Measurements from ENCODE around the gene RYR2. TPM values are rescaled to one million over a fixed set of nuclear protein-coding genes. Genes with fewer than 3 reads are reported as not detected.

RYR2 gene
- total and polyA plus RNA-seq, 2 donors: 0.21 to 0.38 TPM

DNA sequence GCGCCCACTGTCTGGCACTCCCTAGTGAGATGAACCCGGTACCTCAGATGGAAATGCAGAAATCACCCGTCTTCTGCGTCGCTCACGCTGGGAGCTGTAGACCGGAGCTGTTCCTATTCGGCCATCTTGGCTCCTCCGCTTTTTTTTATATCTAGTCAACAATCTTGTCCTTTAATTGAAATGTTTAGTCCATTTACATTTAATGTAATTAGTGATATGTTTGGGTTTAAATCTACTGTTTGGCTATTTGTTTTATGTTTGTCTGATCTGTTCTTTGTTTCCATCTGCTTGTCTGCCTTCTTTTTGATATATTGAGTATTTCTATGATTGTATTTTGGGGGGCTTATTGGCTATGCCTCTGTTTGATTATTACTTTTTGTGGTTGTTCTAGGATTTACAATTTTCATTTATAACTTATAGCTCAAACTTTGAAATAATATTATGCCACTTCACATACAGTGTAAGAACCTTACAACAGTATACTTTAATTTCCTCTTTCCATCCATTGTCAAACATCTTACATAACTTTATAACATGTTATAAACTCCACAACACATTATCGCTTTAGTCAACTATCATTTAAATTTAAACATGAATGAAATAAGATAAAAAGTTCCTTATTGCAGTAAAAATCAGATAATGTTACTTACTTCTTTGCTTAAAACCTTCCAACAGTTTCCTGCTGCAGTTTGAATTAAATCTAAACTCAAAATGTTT lies 16.5 kb upstream of the RYR2 start:
- 95% methylated on average over 8 of the region's 10 CpGs for WGBS
- H3K9me3 ChIP-seq (ENCODE audit: control insufficient read depth in 2 of 2, insufficient read depth in 1 of 2, low read length in 1 of 2): no peaks in the 10 kb centered on the region
- DNase-seq (ENCODE audit: low read depth in 6 of 9, low spot score in 9 of 9): no peak
- no peak overlapping the region for H3K27ac ChIP-seq (ENCODE audit: low read depth in 1 of 2, low read length in 1 of 2)
- no peaks in the 10 kb centered on the region for H3K4me1 ChIP-seq (ENCODE audit: control insufficient read depth in 2 of 2, insufficient read depth in 2 of 2, low read length in 2 of 2)
- H3K36me3 ChIP-seq (ENCODE audit: control insufficient read depth in 2 of 2, insufficient read depth in 2 of 2, low read length in 1 of 2): no peaks in the 10 kb centered on the region
- H3K27me3 ChIP-seq (ENCODE audit: control insufficient read depth in 2 of 2, insufficient read depth in 1 of 2, low read length in 1 of 2): no peaks in the 10 kb centered on the region
- no peak overlapping the region for H3K4me3 ChIP-seq (ENCODE audit: low read length in 2 of 2)

DNA sequence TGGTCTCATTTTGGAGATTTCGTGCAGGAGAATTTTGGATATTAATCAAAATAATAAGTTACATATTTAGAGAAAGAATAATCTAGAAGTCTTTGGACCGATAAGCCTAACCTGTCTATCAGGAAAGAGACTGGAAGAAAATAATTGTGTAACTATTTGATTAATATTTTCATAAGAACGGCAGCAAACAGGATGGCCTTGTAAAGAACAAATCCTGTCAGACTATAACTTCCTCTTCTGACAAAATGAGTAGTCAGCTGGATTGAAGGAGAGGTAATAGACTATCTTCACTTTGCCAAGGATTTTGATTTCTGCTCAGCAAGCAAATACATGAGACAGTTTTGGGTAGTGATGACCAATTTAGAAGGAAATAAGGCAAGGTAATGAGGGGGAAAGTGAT lies 12.7 kb upstream of the RYR2 start:
- no peaks in the 10 kb centered on the region for H3K27me3 ChIP-seq (ENCODE audit: control insufficient read depth in 2 of 2, insufficient read depth in 1 of 2, low read length in 1 of 2)
- H3K36me3 ChIP-seq (ENCODE audit: control insufficient read depth in 2 of 2, insufficient read depth in 2 of 2, low read length in 1 of 2): no peaks in the 10 kb centered on the region
- no peak for DNase-seq (ENCODE audit: low read depth in 6 of 9, low spot score in 9 of 9)
- H3K4me3 ChIP-seq (ENCODE audit: low read length in 2 of 2): no peak overlapping the region
- 69% methylated on average over 3 of the region's 3 CpGs for WGBS
- no peak overlapping the region for H3K27ac ChIP-seq (ENCODE audit: low read depth in 1 of 2, low read length in 1 of 2)
- H3K9me3 ChIP-seq (ENCODE audit: control insufficient read depth in 2 of 2, insufficient read depth in 1 of 2, low read length in 1 of 2): no peaks in the 10 kb centered on the region
- H3K4me1 ChIP-seq (ENCODE audit: control insufficient read depth in 2 of 2, insufficient read depth in 2 of 2, low read length in 2 of 2): no peaks in the 10 kb centered on the region

DNA sequence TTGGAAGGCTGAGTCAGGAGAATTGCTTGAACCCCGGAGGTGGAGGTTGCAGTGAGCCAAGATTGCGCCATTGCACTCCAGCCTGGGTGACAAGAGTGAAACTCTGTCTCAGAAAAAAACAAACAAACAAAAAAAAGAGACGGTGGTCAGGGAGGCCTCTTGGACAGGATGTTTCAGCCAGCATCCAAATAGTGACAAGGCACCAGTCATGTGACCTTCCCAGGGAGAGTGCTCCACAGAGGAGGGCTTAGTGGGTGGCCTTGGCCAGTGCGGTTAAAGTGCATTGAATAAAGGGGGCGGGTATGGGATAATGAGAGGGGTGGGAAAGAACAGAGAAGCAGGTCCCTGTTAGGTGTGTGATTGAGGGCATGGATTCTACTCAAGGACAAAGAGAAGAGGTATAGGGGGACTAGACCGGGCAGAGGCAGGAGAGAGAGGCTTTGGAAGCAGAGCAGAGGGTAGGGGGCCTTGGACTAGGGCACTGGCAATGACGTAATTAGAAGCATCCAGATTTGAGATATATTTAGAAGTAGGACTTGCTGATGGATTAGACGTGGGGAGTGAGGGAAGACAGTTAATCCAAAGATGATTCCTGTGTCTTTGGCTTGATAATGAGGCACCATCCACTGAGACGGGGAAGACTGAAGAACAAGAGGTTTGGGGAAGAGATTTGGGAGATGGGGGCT lies 12.0 kb upstream of the RYR2 start:
- no peak overlapping the region for H3K27ac ChIP-seq (ENCODE audit: low read depth in 1 of 2, low read length in 1 of 2)
- no peaks in the 10 kb centered on the region for H3K4me1 ChIP-seq (ENCODE audit: control insufficient read depth in 2 of 2, insufficient read depth in 2 of 2, low read length in 2 of 2)
- no peaks in the 10 kb centered on the region for H3K9me3 ChIP-seq (ENCODE audit: control insufficient read depth in 2 of 2, insufficient read depth in 1 of 2, low read length in 1 of 2)
- H3K36me3 ChIP-seq (ENCODE audit: control insufficient read depth in 2 of 2, insufficient read depth in 2 of 2, low read length in 1 of 2): no peaks in the 10 kb centered on the region
- WGBS: 85% methylated on average over 9 of the region's 9 CpGs
- no peaks in the 10 kb centered on the region for H3K27me3 ChIP-seq (ENCODE audit: control insufficient read depth in 2 of 2, insufficient read depth in 1 of 2, low read length in 1 of 2)
- no peak overlapping the region for H3K4me3 ChIP-seq (ENCODE audit: low read length in 2 of 2)
- DNase-seq (ENCODE audit: low read depth in 6 of 9, low spot score in 9 of 9): no peak

DNA sequence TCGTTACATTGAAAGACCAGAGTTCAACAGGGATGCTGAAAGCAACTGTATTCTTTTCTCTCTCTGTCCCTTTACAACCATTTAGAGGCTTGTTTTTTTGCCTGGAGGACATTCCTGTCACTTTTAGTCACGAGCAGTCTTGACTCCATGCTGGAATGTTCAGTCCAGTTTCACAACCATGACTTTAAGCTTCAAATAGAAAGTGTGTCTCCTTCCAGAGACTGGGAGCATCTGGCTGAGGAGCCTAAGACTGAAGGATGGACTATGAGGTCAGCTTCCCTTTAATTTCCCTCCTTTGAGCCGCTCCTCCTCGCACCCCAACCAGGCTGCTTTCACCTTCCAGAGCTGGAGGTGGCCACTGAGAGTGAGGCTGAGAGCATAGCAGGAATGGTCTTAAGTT lies 10.5 kb upstream of the RYR2 start:
- Histone ChIP-seq H3K27me3 (ENCODE audit: control insufficient read depth in 2 of 2, insufficient read depth in 1 of 2, low read length in 1 of 2) (no peaks in the 10 kb centered on the region), H3K4me1 (ENCODE audit: control insufficient read depth in 2 of 2, insufficient read depth in 2 of 2, low read length in 2 of 2) (no peaks in the 10 kb centered on the region), H3K9me3 (ENCODE audit: control insufficient read depth in 2 of 2, insufficient read depth in 1 of 2, low read length in 1 of 2) (no peaks in the 10 kb centered on the region), H3K36me3 (ENCODE audit: control insufficient read depth in 2 of 2, insufficient read depth in 2 of 2, low read length in 1 of 2) (no peaks in the 10 kb centered on the region), H3K4me3 (ENCODE audit: low read length in 2 of 2) (no peak overlapping the region), H3K27ac (ENCODE audit: low read depth in 1 of 2, low read length in 1 of 2) (no peak overlapping the region)
- DNase-seq (ENCODE audit: low read depth in 6 of 9, low spot score in 9 of 9): no peak
- WGBS: 85% methylated on average over 4 of the region's 4 CpGs

DNA sequence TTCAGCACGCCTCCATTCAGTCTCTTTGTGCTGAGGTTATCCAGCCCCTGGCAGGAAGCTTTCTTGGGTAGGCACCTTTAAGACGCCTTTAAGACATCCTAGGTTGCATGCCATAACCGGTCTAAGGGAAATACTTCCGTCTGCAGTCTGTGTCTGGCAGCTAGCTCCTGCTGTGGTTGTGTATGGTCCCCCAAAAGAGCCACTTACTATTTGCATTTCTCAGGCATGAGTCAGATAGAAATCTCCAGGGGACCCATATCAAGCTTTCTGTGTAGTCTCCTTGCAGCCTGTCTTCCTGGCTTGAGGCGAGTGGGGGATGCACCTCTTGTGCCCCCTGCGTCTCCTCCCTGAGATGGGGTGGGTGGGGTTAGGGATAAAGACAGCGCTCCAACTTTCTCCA lies 10.0 kb upstream of the RYR2 start:
- Histone ChIP-seq H3K4me3 (ENCODE audit: low read length in 2 of 2) (no peak overlapping the region), H3K4me1 (ENCODE audit: control insufficient read depth in 2 of 2, insufficient read depth in 2 of 2, low read length in 2 of 2) (no peaks in the 10 kb centered on the region), H3K9me3 (ENCODE audit: control insufficient read depth in 2 of 2, insufficient read depth in 1 of 2, low read length in 1 of 2) (no peaks in the 10 kb centered on the region), H3K27ac (ENCODE audit: low read depth in 1 of 2, low read length in 1 of 2) (no peak overlapping the region), H3K27me3 (ENCODE audit: control insufficient read depth in 2 of 2, insufficient read depth in 1 of 2, low read length in 1 of 2) (no peaks in the 10 kb centered on the region), H3K36me3 (ENCODE audit: control insufficient read depth in 2 of 2, insufficient read depth in 2 of 2, low read length in 1 of 2) (no peaks in the 10 kb centered on the region)
- WGBS: 44% methylated on average over 7 of the region's 7 CpGs
- DNase-seq (ENCODE audit: low read depth in 6 of 9, low spot score in 9 of 9): no peak

DNA sequence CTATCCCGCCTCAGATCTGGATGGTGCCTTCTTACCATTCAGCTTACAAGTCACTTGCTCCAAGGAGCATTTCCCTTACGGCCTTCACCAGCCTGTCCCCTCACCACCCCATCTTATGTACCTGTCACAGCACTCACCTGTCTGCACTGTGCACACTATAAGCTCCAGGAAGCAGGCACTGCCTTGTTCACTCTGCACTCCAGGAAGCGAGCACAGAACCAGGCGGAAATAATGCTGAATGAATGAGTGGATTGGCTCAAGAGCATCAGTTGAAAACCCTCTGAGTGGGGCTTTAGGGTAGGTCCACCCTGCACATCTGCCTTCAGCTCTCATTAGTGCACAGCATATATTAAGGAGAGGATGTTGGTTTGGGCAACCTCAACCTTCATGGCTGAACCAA lies 8.9 kb upstream of the RYR2 start:
- Histone ChIP-seq H3K4me1 (ENCODE audit: control insufficient read depth in 2 of 2, insufficient read depth in 2 of 2, low read length in 2 of 2) (no peaks in the 10 kb centered on the region), H3K27me3 (ENCODE audit: control insufficient read depth in 2 of 2, insufficient read depth in 1 of 2, low read length in 1 of 2) (no peaks in the 10 kb centered on the region), H3K4me3 (ENCODE audit: low read length in 2 of 2) (no peak overlapping the region), H3K27ac (ENCODE audit: low read depth in 1 of 2, low read length in 1 of 2) (no peak overlapping the region), H3K9me3 (ENCODE audit: control insufficient read depth in 2 of 2, insufficient read depth in 1 of 2, low read length in 1 of 2) (no peaks in the 10 kb centered on the region), H3K36me3 (ENCODE audit: control insufficient read depth in 2 of 2, insufficient read depth in 2 of 2, low read length in 1 of 2) (no peaks in the 10 kb centered on the region)
- WGBS: 91% methylated on average over 4 of the region's 4 CpGs
- DNase-seq (ENCODE audit: low read depth in 6 of 9, low spot score in 9 of 9): no peak

DNA sequence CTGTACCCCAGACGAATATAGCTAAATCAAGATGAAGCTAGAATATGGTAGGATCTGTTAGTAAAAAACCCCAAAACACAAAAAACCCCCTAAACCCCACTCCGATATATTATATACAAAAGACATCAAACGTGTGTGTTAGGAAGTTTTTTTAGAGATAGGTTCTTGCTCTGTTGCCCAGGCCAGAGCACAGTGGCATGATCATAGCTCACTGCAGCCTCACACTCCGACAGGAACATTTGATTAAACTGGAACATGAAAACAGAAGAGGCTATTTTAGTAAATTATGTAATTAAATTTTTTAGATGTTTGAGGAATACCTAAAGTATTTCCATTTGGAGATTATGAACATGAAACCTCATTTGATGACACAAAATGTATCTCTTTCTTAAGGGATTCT lies 8.2 kb upstream of the RYR2 start:
- no peak overlapping the region for H3K4me3 ChIP-seq (ENCODE audit: low read length in 2 of 2)
- 76% methylated on average over 4 of the region's 4 CpGs for WGBS

DNA sequence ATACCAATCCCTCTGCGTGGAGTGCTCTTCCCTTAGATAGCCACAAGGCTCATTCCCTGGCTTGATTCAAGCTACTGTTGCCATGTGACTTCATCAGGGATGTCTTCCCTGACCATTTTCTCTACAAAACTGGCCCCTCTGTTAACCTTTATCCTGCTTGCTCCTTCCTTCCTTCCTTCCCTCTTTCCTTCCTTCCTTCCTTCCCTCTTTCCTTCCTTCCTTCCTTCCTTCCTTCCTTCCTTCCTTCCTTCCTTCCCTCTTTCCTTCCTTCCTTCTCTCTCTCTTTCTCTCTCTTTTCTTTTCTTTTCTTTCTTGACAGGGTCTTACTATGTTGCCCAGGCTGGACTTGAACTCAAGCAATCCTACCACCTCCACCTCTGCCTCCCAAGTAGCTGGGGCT lies 6.2 kb upstream of the RYR2 start:
- no peak for DNase-seq (ENCODE audit: low read depth in 6 of 9, low spot score in 9 of 9)
- no peaks in the 10 kb centered on the region for H3K9me3 ChIP-seq (ENCODE audit: control insufficient read depth in 2 of 2, insufficient read depth in 1 of 2, low read length in 1 of 2)
- no peak overlapping the region for H3K27ac ChIP-seq (ENCODE audit: low read depth in 1 of 2, low read length in 1 of 2)
- peaks cover 1 to 4% of the 10 kb centered on the region in 2 donors for H3K27me3 ChIP-seq (ENCODE audit: control insufficient read depth in 2 of 2, insufficient read depth in 1 of 2, low read length in 1 of 2)
- H3K4me3 ChIP-seq (ENCODE audit: low read length in 2 of 2): no peak overlapping the region
- no peaks in the 10 kb centered on the region for H3K4me1 ChIP-seq (ENCODE audit: control insufficient read depth in 2 of 2, insufficient read depth in 2 of 2, low read length in 2 of 2)
- H3K36me3 ChIP-seq (ENCODE audit: control insufficient read depth in 2 of 2, insufficient read depth in 2 of 2, low read length in 1 of 2): no peaks in the 10 kb centered on the region
- WGBS: 96% methylated on average over 1 of the region's 1 CpG

More for the DNA sequence above, 8.2 kb upstream of the RYR2 start:
- no peaks in the 10 kb centered on the region for H3K27me3 ChIP-seq (ENCODE audit: control insufficient read depth in 2 of 2, insufficient read depth in 1 of 2, low read length in 1 of 2)
- H3K27ac ChIP-seq (ENCODE audit: low read depth in 1 of 2, low read length in 1 of 2): no peak overlapping the region
- no peak for DNase-seq (ENCODE audit: low read depth in 6 of 9, low spot score in 9 of 9)
- no peaks in the 10 kb centered on the region for H3K9me3 ChIP-seq (ENCODE audit: control insufficient read depth in 2 of 2, insufficient read depth in 1 of 2, low read length in 1 of 2)
- no peaks in the 10 kb centered on the region for H3K4me1 ChIP-seq (ENCODE audit: control insufficient read depth in 2 of 2, insufficient read depth in 2 of 2, low read length in 2 of 2)
- no peaks in the 10 kb centered on the region for H3K36me3 ChIP-seq (ENCODE audit: control insufficient read depth in 2 of 2, insufficient read depth in 2 of 2, low read length in 1 of 2)

DNA sequence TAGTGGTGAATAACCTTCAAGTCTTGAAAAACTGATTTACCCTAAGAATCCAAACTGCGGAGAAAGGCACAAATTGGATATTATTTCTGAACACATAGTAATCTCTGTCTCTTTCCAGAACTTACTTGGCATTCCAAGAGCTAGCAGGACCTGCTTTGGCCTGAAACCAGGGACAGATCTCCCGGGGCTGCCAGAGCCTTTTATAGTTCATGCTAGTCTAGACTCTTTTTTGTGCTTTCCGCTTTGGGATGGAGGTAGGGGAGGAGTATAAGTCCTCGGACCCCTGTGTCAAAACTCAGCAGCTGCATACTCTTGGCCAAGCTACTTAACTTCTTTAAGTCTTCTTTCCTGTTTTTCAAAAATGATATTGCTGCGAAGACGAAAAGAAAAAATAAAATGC lies 3.8 kb upstream of the RYR2 start:
- H3K4me1 ChIP-seq (ENCODE audit: control insufficient read depth in 2 of 2, insufficient read depth in 2 of 2, low read length in 2 of 2): no peaks in the 10 kb centered on the region
- peaks cover 25% of the 10 kb centered on the region in 2 donors for H3K27me3 ChIP-seq (ENCODE audit: control insufficient read depth in 2 of 2, insufficient read depth in 1 of 2, low read length in 1 of 2)
- H3K27ac ChIP-seq (ENCODE audit: low read depth in 1 of 2, low read length in 1 of 2): no peak overlapping the region
- no peaks in the 10 kb centered on the region for H3K36me3 ChIP-seq (ENCODE audit: control insufficient read depth in 2 of 2, insufficient read depth in 2 of 2, low read length in 1 of 2)
- DNase-seq (ENCODE audit: low read depth in 6 of 9, low spot score in 9 of 9): no peak
- H3K4me3 ChIP-seq (ENCODE audit: low read length in 2 of 2): no peak overlapping the region
- WGBS: 96% methylated on average over 6 of the region's 6 CpGs
- no peaks in the 10 kb centered on the region for H3K9me3 ChIP-seq (ENCODE audit: control insufficient read depth in 2 of 2, insufficient read depth in 1 of 2, low read length in 1 of 2)
